Gastroesophageal sphincter (tissue), 3 donors: ENCODE measurements around the gene EPHB1.

Experiments used
- CTCF ChIP-seq, 4 experiments: fragments of 200-600 bp in 2 of 4; fragments of 450-650 bp in 2 of 4; sonication (generic) in 1 of 4; IDR thresholded peaks; one replicate each; pipeline ENCODE4 v1.5.1; 2017 to 2019; ENCODE audit warnings: antibody characterized with exemption in 4 of 4, mild to moderate bottlenecking in 2 of 4, moderate library complexity in 2 of 4
- EP300 ChIP-seq: sonication (generic); formaldehyde crosslinking; IDR thresholded peaks from one replicate; pipeline ENCODE4 v1.6.1; 2017; ENCODE audit warnings: antibody characterized with exemption, mild to moderate bottlenecking
- POLR2A ChIP-seq, 2 donors: fragments of 450-650 bp; IDR thresholded peaks; one replicate each; pipeline ENCODE4 v1.6.1; 2017; ENCODE audit warnings: antibody characterized with exemption in 2 of 2, mild to moderate bottlenecking in 2 of 2, moderate library complexity in 1 of 2
- POLR2AphosphoS5 ChIP-seq: sonication (generic); formaldehyde crosslinking; IDR thresholded peaks from one replicate; pipeline ENCODE4 v1.6.1; 2017; ENCODE audit warnings: antibody characterized with exemption

DNA sequence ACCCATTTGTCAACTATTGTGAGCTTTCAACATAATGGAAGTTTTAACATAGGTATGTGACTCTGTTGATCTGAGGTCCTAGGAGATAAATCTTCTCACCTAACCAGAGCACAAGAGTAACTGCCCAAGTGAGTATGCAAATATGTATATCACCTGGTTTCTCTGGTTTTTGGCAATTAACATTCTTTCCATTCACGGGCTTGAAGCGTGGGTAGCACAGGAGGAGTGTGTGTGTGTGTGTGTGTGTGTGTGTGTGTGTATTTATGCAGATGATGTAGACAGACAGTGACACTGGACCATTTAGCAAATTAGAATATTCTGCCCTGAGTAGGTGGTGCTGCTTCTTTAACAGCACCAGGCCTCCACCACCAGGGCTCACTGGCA, 15.0 kb downstream of the EPHB1 start:
- TF ChIP-seq CTCF (IDR thresholded peaks at IDR 0.05) (no peak), POLR2A (IDR thresholded peaks at IDR 0.05) (no peak), POLR2AphosphoS5 (no peak), EP300 (no peak)
